Small intestine (tissue), 7 donors: Measurements from ENCODE around the gene CCDC78. TPM values are rescaled to one million over a fixed set of nuclear protein-coding genes. Genes with fewer than 3 reads are reported as not detected.

Source experiments
- DNase-seq, 2 donors: peaks; one replicate each; pipeline versions ENCODE4 v3.0.0 to v3.0.0-alpha.2; 2013
- FAIRE-seq: peaks from 2 replicates; lab custom pipeline; 2012; peaks lifted over from hg19 to GRCh38; lab: Jason Lieb, UNC
- H3K27ac ChIP-seq, 3 donors: one replicate each; pipeline ENCODE4 v1.5.1; 2013; ENCODE audit warnings: low read length in 2 of 3, mild to moderate bottlenecking in 2 of 3, control low read depth in 1 of 3, inconsistent platforms in 1 of 3, low read depth in 1 of 3, moderate library complexity in 1 of 3
- H3K27me3 ChIP-seq, 3 donors: one replicate each; pipeline ENCODE4 v1.6.1; 2013; ENCODE audit warnings: low read length in 3 of 3, inconsistent platforms in 1 of 3; ENCODE audit not compliant: control insufficient read depth in 3 of 3, insufficient read depth in 3 of 3
- H3K36me3 ChIP-seq, 3 donors: one replicate each; pipeline ENCODE4 v1.6.1; 2013; ENCODE audit warnings: low read length in 3 of 3, inconsistent platforms in 1 of 3, low read depth in 1 of 3, mild to moderate bottlenecking in 1 of 3, moderate library complexity in 1 of 3; ENCODE audit not compliant: control insufficient read depth in 3 of 3, insufficient read depth in 2 of 3
- H3K4me1 ChIP-seq, 3 donors: one replicate each; pipeline ENCODE4 v1.6.1; 2013; ENCODE audit warnings: low read length in 2 of 3, inconsistent platforms in 1 of 3, low read depth in 1 of 3, mild to moderate bottlenecking in 1 of 3, moderate library complexity in 1 of 3; ENCODE audit not compliant: control insufficient read depth in 3 of 3, insufficient read depth in 2 of 3
- H3K4me3 ChIP-seq, 3 donors: one replicate each; pipeline ENCODE4 v1.5.1; 2013; ENCODE audit warnings: low read length in 3 of 3, control low read depth in 1 of 3, inconsistent platforms in 1 of 3, low read depth in 1 of 3, mild to moderate bottlenecking in 1 of 3, moderate library complexity in 1 of 3
- H3K9me3 ChIP-seq, 2 donors: one replicate each; pipeline ENCODE4 v1.6.1; 2013; ENCODE audit warnings: low read depth in 1 of 2, low read length in 1 of 2; ENCODE audit not compliant: control insufficient read depth in 2 of 2, insufficient read depth in 1 of 2
- WGBS, 3 donors: extraction: QIAGEN DNeasy Blood & Tissue Kit; methylation state at CpG; one replicate each; pipeline ENCODE4 v1.1.7; 2013; 5-methylcytosine and 5-hydroxymethylcytosine counted together
- polyA plus RNA-seq, 4 donors: library from polyadenylated mRNA; stranded (reverse) in 3 of 4; unstranded in 1 of 4; fragments of 200-250 nt in 3 of 4; fragments of 120-200 nt in 1 of 4; gene quantifications; one replicate each; pipeline versions ENCODE4 v1.2.1 to v1.2.3, GENCODE V29; 2013
- donor health status: healthy with polysubstance abuse.
- donor health status: control.
- donor health status: control.
- donor health status: Bipolar disorder and iron deficiency.
- donor health status: healthy.

The CCDC78 gene
- polyA plus RNA-seq, 4 donors, result 0.72 to 1.6 (median 0.95) TPM; not detected in 1

DNA sequence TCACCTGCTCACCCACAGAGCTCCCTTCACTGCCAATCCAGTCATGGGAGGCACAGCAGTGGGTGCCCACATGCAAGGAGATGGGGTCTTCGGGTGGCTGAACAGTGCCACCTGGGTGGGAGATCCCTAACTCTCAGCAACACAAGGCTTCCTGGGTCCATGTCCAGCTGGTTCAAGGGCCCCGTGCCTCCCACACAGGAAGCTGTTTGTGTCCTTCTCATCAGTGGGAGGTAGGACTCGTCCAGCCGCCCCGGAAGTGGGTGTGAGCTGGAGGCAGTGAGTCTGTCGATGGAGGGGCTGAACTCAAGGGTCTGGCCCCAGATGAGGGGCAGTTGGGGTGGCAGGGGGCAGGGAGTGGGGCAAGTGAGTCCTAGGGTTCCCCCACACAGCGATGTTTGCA is 22.2 kb downstream of the CCDC78 start:
- FAIRE-seq (no peak), DNase-seq (no peak)
- Histone ChIP-seq H3K9me3 (no peaks in the 10 kb centered on the region), H3K36me3 (no peaks in the 10 kb centered on the region), H3K27me3 (peaks cover 28 to 87% (median 52%) of the 10 kb centered on the region in 3 donors), H3K27ac (no peak overlapping the region), H3K4me3 (no peak overlapping the region), H3K4me1 (no peaks in the 10 kb centered on the region)
- 66 to 70% (median 70%) methylated on average over 7 of the region's 7 CpGs for WGBS, 3 donors

GRCh38 chr16:703406-703805 is 22.8 kb downstream of the CCDC78 start:
- FAIRE-seq (no peak), DNase-seq (no peak)
- WGBS, 3 donors, result 59 to 79% (median 60%) methylated on average over 12 of the region's 12 CpGs
- no peaks in the 10 kb centered on the region for H3K9me3 ChIP-seq
- no peaks in the 10 kb centered on the region for H3K4me1 ChIP-seq
- H3K4me3 ChIP-seq, result no peak overlapping the region
- peaks cover 28 to 86% (median 48%) of the 10 kb centered on the region in 3 donors for H3K27me3 ChIP-seq
- no peaks in the 10 kb centered on the region for H3K36me3 ChIP-seq
- H3K27ac ChIP-seq, result no peak overlapping the region

DNA sequence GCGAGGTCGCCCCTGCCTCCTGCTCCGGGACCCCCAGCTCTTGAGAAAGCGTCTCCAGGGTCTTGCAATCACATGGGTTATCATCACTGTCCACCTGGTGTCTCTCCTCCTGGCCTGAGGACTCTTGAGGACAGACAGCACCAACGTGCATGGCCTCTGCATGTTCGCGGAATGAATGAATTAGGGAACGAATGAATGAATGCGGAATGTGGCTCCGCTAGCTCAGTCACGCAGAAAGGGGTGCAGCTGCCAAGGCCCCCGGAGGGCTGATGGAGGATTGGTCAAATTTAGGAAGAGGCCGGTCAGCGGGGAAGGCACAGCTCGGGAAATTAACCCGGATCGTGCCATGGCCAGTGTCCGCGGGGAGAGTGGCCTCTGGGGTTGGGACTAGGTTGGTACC is 23.9 kb downstream of the CCDC78 start:
- Histone ChIP-seq H3K27ac (no peak overlapping the region), H3K36me3 (no peaks in the 10 kb centered on the region), H3K4me1 (no peaks in the 10 kb centered on the region), H3K4me3 (no peak overlapping the region), H3K9me3 (no peaks in the 10 kb centered on the region), H3K27me3 (peaks cover 28 to 80% (median 40%) of the 10 kb centered on the region in 3 donors)
- DNase-seq (no peak), FAIRE-seq (no peak)
- 82 to 85% (median 84%) methylated on average over 19 of the region's 19 CpGs for WGBS, 3 donors

DNA sequence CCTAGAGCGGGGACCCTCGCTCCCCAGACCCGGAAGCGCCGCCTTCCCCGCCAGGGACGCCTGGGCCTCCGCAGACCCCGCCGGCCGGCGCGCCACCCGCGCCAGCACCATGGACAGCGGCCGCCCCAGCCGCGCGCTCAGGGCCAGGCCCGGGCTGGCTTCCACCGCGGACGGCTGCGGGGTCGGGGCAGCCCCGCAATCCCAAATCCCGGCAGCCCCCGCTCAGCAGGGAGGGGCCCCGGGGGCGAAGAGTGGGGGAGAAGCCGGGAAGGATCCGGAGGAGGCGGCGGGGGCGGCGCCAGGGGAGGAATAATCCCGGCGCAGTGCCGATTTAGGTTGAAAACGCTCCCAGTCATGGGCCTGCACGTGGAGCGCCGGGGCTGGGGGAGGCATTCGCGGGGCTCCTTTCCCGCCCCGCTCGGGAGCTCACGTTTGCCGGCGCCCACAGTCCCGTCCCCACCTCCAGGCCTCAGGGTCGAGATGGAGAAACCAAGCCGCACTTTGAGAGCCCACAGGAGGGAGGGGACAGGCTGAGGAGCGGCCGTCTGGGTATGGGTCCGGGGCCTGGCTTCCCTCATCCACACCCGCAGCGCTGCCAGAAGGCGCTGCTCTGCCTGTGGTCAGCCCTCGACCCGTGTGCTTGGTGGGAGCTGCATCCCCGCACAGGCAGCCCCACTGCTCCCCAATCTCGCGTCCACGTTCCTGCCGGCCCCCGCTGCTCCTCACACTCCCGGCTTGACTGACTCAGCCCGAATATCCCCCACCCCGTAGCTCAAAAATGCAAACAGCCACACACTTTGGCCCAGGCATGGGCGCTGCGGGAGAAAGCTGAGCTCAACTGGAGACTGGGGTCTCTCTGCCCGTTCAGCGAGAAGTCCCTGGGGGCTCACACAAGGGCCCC is 25.3 kb downstream of the CCDC78 start:
- no peaks in the 10 kb centered on the region for H3K9me3 ChIP-seq
- no peak for FAIRE-seq
- peaks cover 0 to under 1% (median 0%) of the 10 kb centered on the region in 3 donors for H3K4me1 ChIP-seq
- H3K36me3 ChIP-seq, result no peaks in the 10 kb centered on the region
- no peak overlapping the region for H3K27ac ChIP-seq
- peaks cover 22 to 76% (median 31%) of the 10 kb centered on the region in 3 donors for H3K27me3 ChIP-seq
- WGBS, 3 donors, result 7% methylated on average over 73 to 76 of the region's 76 CpGs
- H3K4me3 ChIP-seq, result no peak overlapping the region
- peak in 1 of 2 donors; percentile 73 for DNase-seq

DNA sequence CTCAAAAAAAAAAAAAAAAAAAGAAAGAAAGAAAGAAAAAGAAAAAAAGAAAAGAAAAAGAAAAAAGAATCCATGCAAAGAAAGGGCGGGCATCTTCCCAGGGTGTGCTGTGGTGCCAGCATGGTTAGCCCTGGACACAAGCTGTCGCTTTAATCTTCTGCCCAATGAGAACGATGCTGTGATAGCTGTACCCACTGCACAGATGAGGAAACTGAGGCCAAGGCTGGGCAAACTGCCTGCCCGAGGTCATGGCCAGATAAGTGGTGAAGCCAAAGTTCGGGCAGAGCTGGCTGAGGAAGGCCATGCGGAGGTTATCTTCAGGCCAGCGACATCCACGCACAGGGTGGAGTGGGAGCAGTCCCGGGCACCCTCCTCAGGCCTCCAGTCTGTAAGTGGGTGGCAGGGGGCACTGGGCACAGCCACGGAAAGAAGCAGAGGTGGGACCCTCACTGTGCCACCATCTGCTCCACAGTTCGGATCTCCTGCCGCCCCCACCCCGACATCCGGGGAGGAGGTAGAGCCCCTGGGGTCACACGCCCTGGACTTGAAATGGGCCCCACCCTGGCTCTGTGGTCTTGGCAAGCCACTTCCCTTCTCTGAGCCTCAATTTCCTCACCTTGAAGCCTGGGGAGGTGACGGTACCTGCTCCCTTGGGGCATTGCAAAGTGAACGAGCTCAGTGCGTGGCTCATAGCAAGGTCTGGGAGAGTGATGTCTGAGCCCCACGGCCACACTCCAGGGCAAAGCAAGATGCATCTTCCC is 27.2 kb downstream of the CCDC78 start:
- Histone ChIP-seq H3K36me3 (no peaks in the 10 kb centered on the region), H3K27ac (no peak overlapping the region), H3K9me3 (no peaks in the 10 kb centered on the region), H3K27me3 (peaks cover 18 to 83% (median 27%) of the 10 kb centered on the region in 3 donors), H3K4me3 (no peak overlapping the region), H3K4me1 (peaks cover 0 to 14% (median 3%) of the 10 kb centered on the region in 3 donors)
- no peak for DNase-seq
- 59 to 65% (median 60%) methylated on average over 19 of the region's 19 CpGs for WGBS, 3 donors
- no peak for FAIRE-seq

GRCh38 chr16:695355-696089 is 30.7 kb downstream of the CCDC78 start:
- H3K27ac ChIP-seq, result peak overlapping the region in 1 of 3 donors; percentile 87
- H3K9me3 ChIP-seq, result no peaks in the 10 kb centered on the region
- 0 to 2% (median 1%) methylated on average over 60 to 71 of the region's 71 CpGs for WGBS, 3 donors
- H3K4me1 ChIP-seq, result peaks cover 0 to 14% (median 3%) of the 10 kb centered on the region in 3 donors
- DNase-seq, result peak; percentile 56 to 90
- peak overlapping the region in 2 of 3 donors; percentile 19 to 28 for H3K4me3 ChIP-seq
- no peaks in the 10 kb centered on the region for H3K36me3 ChIP-seq
- FAIRE-seq, result no peak
- peaks cover 3 to 73% (median 7%) of the 10 kb centered on the region in 3 donors for H3K27me3 ChIP-seq

DNA sequence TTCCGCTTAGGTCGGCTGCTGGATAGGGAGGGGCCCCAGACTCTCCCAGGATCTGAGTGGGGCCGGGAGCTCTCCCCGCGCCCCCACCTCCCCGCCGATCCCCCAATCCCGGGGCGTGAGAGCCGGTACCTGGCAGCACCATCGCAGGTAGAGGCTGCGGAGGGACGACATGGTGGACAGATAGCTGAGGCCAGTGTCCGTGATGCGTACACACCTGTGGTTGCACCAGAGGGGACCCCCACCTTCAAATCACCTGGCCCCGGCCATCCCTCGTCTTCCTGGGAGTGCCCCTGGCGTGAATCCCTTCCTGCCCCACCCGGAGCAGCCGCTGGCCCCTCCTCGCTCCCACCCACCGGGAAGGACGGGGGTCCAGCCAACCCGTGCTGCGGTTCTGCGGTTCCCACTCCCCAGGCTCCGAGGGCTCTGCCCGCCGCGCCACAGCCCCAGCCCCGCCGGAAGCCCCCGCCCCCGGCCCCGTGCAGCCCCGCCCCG is 31.3 kb downstream of the CCDC78 start:
- H3K4me1 ChIP-seq, result peaks cover 0 to 14% (median 3%) of the 10 kb centered on the region in 3 donors
- no peaks in the 10 kb centered on the region for H3K36me3 ChIP-seq
- H3K4me3 ChIP-seq, result peak overlapping the region in 1 of 3 donors; percentile 28
- H3K9me3 ChIP-seq, result no peaks in the 10 kb centered on the region
- FAIRE-seq, result no peak
- DNase-seq, result no peak
- H3K27me3 ChIP-seq, result peaks cover 3 to 67% (median 7%) of the 10 kb centered on the region in 3 donors
- WGBS, 3 donors, result 1 to 2% (median 1%) methylated on average over 32 to 37 of the region's 37 CpGs
- no peak overlapping the region for H3K27ac ChIP-seq
